ENCODE results near the gene SMG1. TPM values are rescaled to one million over a fixed set of nuclear protein-coding genes. Genes with fewer than 3 reads are reported as not detected.
"Not testable (repeated sequence)": the region's sequence is repeated elsewhere in the genome, so short reads cannot be mapped to it uniquely, and the experiment has no call there.

Gene SMG1
- total RNA-seq, 2 experiments from 2014 or later = 123 to 127 TPM

- Mint-ChIP-seq H3K36me3 (ENCODE audit: low read depth) (peaks cover 84% of the 10 kb centered on the region), H3K27ac (peak overlapping the region; percentile 55), H3K9me3 (ENCODE audit: insufficient read depth) (no peaks in the 10 kb centered on the region)
Observed at GRCh38 chr16:18792836-18793433, 133.3 kb downstream of the SMG1 start.

DNA sequence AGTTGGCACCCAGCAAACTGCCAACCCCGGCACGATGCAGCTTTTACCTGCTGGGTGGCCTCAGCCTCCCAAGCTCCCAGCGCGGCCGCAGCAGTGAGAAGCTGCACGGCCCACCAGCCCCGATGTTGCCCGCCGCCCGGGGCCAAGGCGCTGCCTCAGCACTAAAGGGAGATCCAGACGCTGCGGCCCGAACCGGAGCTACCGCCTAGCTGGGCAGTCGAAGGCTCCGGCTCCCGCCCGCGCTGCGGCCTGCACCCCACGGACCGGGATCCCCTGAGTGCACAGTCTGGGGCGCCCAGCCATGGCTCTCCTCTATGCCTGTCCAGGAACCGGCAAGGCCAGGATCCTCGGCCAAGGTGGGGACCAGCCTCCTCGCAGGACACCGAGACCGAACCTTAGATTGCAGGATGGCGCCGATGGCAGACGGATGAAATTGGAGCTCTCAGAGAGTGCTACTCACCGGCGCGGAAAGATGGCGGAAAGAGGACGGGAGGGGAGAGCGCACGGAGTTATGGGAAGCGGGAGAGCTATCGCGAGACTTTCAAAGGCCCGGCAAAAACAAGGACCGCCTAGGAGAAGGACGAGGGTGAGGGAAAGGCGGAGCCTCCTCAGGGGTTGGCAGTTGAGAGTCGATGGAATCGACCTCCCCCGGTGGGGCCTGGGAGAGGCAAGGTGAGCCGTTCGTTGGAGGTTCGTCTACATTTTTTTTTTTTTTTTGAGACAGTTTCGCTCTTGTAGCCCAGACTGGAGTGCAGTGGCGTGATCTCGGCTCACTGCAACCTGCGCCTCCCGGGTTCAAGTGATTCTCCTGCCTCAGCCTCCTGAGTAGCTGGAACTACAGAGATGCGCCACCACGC, 136.1 kb downstream of the SMG1 start, which contains the start of gene RPS15A:
Gene RPS15A, minus strand, starts transcription at position 485 of the 857 bp plus-strand sequence. CDS start 1,221 bp downstream, outside the sequence.
- H3K27me3 Mint-ChIP-seq (ENCODE audit: low read depth) = no peaks in the 10 kb centered on the region
- H3K4me3 Mint-ChIP-seq = peak within 1 kb of the TSS; percentile 95
- DNase-seq (peak; percentile 97), ATAC-seq (peak; percentile 94)
- H3K36me3 Mint-ChIP-seq (ENCODE audit: low read depth) = peaks cover 86% of the 10 kb centered on the region
- peaks cover 68% of the 10 kb centered on the region for H3K4me1 Mint-ChIP-seq (ENCODE audit: low read depth)
- no peaks in the 10 kb centered on the region for H3K9me3 Mint-ChIP-seq (ENCODE audit: insufficient read depth)
- H3K27ac Mint-ChIP-seq = peak within 1 kb of the TSS; percentile 92
- ChIA-PET CTCF (interaction anchor here (0.7 to 9.1 kb wide), 3 partner anchors 13 to 22 kb away, joined by 3 to 142 read pairs (median 6); partner anchors contain the start of gene ARL6IP1), POLR2A (interaction anchor here (0.6 to 9.5 kb wide), 10 partner anchors 10 to 1777 kb away, joined by 3 to 189 read pairs (median 4); partner anchors contain the start of genes ARL6IP1 and COQ7)

More at GRCh38 chr16:18792836-18793433, 133.3 kb downstream of the SMG1 start:
- DNase-seq (no peak), ATAC-seq (no peak)
- Mint-ChIP-seq H3K4me3 (no peak overlapping the region), H3K4me1 (ENCODE audit: low read depth) (peaks cover 54% of the 10 kb centered on the region), H3K27me3 (ENCODE audit: low read depth) (no peaks in the 10 kb centered on the region)
- ChIA-PET POLR2A (interaction anchor here (1.5 to 9.5 kb wide), 2 partner anchors 7 to 10 kb away, joined by 5 to 189 read pairs; partner anchors contain the start of gene ARL6IP1), CTCF (interaction anchor here (9.1 kb wide), 1 partner anchor 10 kb away, joined by 142 read pairs; the partner anchor contains the start of gene ARL6IP1)

GRCh38 chr16:18789515-18789849, 136.7 kb downstream of the SMG1 start:
- ChIA-PET POLR2A (interaction anchor here (0.6 to 9.5 kb wide), 6 partner anchors 10 to 278 kb away, joined by 3 to 189 read pairs (median 6); partner anchors contain the start of genes ARL6IP1 and COQ7), CTCF (interaction anchor here (1.5 to 9.1 kb wide), 2 partner anchors 13 to 22 kb away, joined by 6 to 142 read pairs; partner anchors contain the start of gene ARL6IP1)
- Mint-ChIP-seq H3K4me3 (peak overlapping the region; percentile 95), H3K4me1 (ENCODE audit: low read depth) (peaks cover 74% of the 10 kb centered on the region), H3K27ac (peak overlapping the region; percentile 92), H3K27me3 (ENCODE audit: low read depth) (no peaks in the 10 kb centered on the region), H3K9me3 (ENCODE audit: insufficient read depth) (no peaks in the 10 kb centered on the region), H3K36me3 (ENCODE audit: low read depth) (peaks cover 90% of the 10 kb centered on the region)
- ATAC-seq (no peak), DNase-seq (no peak)

DNA sequence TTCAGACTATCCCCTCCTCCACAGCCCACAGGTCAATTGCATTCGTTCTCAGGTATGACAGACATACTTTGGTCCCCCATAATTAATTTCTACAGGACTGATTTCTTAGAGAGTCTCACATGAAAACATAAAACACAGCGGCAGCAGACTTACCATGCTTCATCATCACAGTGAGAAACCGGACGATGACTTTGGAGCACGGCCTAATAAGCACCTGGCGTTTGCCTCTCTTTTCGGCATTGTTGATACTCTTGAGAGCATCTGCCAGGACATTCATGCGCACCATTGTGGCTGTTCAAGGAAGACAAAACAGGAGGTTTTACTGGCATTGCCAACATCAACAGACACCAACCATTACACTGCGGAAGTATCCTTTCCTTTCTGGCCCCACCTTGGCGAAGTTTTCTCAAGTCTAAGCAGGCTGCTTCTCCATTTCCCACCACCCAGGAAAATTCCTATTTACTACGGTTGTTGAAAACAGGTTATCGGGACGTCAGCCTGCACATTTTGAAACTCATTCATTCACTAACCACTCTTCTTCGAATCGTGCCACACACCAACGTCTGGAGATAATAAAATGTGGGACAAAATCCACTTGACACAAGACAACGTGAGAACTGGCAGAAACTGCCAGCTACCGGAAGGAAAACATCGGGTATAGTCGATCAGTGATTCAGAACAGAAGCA, 137.2 kb downstream of the SMG1 start:
- ATAC-seq (no peak), DNase-seq (no peak)
- CTCF ChIA-PET = interaction anchor here (1.5 to 9.1 kb wide), 2 partner anchors 14 to 21 kb away, joined by 6 to 142 read pairs; partner anchors contain the start of gene ARL6IP1
- peaks cover 88% of the 10 kb centered on the region for H3K36me3 Mint-ChIP-seq (ENCODE audit: low read depth)
- peak overlapping the region; percentile 92 for H3K27ac Mint-ChIP-seq
- H3K27me3 Mint-ChIP-seq (ENCODE audit: low read depth) = no peaks in the 10 kb centered on the region
- POLR2A ChIA-PET = interaction anchor here (0.6 to 9.5 kb wide), 8 partner anchors 11 to 278 kb away, joined by 3 to 189 read pairs (median 4); partner anchors contain the start of genes ARL6IP1 and COQ7
- no peaks in the 10 kb centered on the region for H3K9me3 Mint-ChIP-seq (ENCODE audit: insufficient read depth)
- peak overlapping the region; percentile 95 for H3K4me3 Mint-ChIP-seq
- peaks cover 73% of the 10 kb centered on the region for H3K4me1 Mint-ChIP-seq (ENCODE audit: low read depth)

GRCh38 chr16:18784917-18785623, 141.1 kb downstream of the SMG1 start:
- DNase-seq (no peak), ATAC-seq (no peak)
- POLR2A ChIA-PET = interaction anchor here (0.8 to 9.5 kb wide), 2 partner anchors 15 to 69 kb away, joined by 4 to 189 read pairs; partner anchors contain the start of gene ARL6IP1

DNA sequence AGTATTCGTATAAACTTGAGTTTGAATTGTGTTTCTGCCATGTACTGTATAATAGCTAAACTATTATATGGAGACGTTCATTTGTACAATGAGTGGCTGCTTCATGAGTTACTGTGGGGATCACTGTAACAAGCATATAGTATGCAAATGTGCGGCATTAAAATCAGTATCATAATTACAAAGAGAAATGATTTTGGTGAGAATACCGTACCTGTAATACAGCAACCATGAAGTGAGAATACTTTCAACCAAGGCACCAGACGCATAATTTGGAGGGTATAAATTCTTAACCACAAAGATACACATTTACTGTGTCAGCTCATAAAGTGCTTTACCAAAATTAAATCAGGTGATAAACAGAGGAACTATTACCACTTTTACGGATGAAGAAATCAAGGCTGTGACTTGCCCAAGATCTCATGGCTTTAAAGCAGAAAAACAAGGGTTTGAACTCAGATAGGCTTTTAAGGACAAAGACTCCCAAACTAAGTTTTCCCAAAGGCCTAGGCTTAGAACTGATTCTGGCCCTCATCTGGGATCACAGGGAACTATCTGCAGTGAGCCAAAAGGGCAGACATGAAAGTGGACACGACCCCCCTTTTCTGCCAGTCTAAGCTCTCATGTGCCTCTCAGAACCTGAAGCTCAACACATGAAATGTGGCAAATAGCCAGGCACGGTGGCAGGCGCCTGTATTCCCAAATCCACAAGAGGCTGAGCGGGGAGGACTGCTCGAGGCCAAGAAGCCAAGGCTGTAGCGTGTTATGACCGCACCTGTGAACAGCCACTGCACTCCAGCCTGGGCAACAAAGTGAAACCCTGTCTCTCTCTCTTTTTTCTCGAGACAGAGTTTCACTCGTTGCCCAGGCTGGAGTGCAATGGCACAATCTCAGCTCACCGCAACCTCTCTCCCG, 142.5 kb downstream of the SMG1 start:
- no peak for DNase-seq
- no peaks in the 10 kb centered on the region for H3K9me3 Mint-ChIP-seq (ENCODE audit: insufficient read depth)
- H3K27ac Mint-ChIP-seq = no peak overlapping the region
- POLR2A ChIA-PET = interaction anchor here (0.8 to 9.5 kb wide), 5 partner anchors 9 to 18 kb away, joined by 3 to 189 read pairs (median 5); partner anchors contain the start of gene ARL6IP1
- H3K36me3 Mint-ChIP-seq (ENCODE audit: low read depth) = peaks cover 59% of the 10 kb centered on the region
- H3K4me1 Mint-ChIP-seq (ENCODE audit: low read depth) = peaks cover 56% of the 10 kb centered on the region
- ATAC-seq = no peak
- no peaks in the 10 kb centered on the region for H3K27me3 Mint-ChIP-seq (ENCODE audit: low read depth)
- CTCF ChIA-PET = interaction anchor here (1.5 to 1.7 kb wide), 2 partner anchors 18 to 63 kb away, joined by 4 to 5 read pairs; partner anchors contain the start of gene ARL6IP1
- H3K4me3 Mint-ChIP-seq = no peak overlapping the region

More at GRCh38 chr16:18784917-18785623, 141.1 kb downstream of the SMG1 start:
- Mint-ChIP-seq H3K27me3 (ENCODE audit: low read depth) (no peaks in the 10 kb centered on the region), H3K36me3 (ENCODE audit: low read depth) (peaks cover 71% of the 10 kb centered on the region), H3K4me3 (peak overlapping the region; percentile 20), H3K9me3 (ENCODE audit: insufficient read depth) (no peaks in the 10 kb centered on the region), H3K27ac (peak overlapping the region; percentile 39), H3K4me1 (ENCODE audit: low read depth) (peaks cover 62% of the 10 kb centered on the region)
- CTCF ChIA-PET = interaction anchor here (1.7 to 9.1 kb wide), 2 partner anchors 18 to 62 kb away, joined by 4 to 142 read pairs; partner anchors contain the start of gene ARL6IP1

- DNase-seq = no peak
- peak; percentile 22 for ATAC-seq
- ChIA-PET CTCF (interaction anchor here (1.5 kb wide), 1 partner anchor 18 kb away, joined by 5 read pairs; the partner anchor contains the start of gene ARL6IP1), POLR2A (interaction anchor here (0.8 to 1.2 kb wide), 4 partner anchors 9 to 19 kb away, joined by 3 to 5 read pairs (median 4); partner anchors contain the start of gene ARL6IP1)
- Mint-ChIP-seq H3K27me3 (ENCODE audit: low read depth) (no peaks in the 10 kb centered on the region), H3K4me3 (no peak overlapping the region), H3K36me3 (ENCODE audit: low read depth) (peaks cover 51% of the 10 kb centered on the region), H3K27ac (peak overlapping the region; percentile 58), H3K4me1 (ENCODE audit: low read depth) (peaks cover 48% of the 10 kb centered on the region), H3K9me3 (ENCODE audit: insufficient read depth) (no peaks in the 10 kb centered on the region)
Observed at GRCh38 chr16:18782697-18783429, 143.3 kb downstream of the SMG1 start.

DNA sequence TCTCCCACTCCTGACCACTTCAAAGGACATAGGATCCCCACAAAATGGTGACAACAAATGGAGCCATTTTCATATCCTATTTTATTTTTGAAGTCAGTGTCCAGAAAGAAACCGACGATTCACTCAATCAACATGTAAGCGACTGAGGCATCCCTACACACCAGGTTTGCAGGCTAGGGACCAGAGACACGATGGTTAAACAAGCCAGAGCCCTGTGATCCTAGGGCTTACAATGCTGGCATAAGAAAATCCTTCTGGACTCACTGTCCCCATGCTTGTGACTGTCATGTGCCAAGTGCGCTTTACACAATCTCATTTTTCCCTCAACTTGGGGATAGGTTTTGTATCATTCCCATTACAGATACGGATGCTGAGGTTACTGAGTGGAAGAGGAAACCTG, 145.0 kb downstream of the SMG1 start:
- H3K27ac Mint-ChIP-seq; ATAC-seq; H3K9me3 Mint-ChIP-seq (ENCODE audit: insufficient read depth); CTCF ChIA-PET; DNase-seq; POLR2A ChIA-PET; H3K4me3 Mint-ChIP-seq; H3K27me3 Mint-ChIP-seq (ENCODE audit: low read depth): not testable (repeated sequence)
- H3K36me3 Mint-ChIP-seq (ENCODE audit: low read depth) = peaks cover 39% of the 10 kb centered on the region
- peaks cover 33% of the 10 kb centered on the region for H3K4me1 Mint-ChIP-seq (ENCODE audit: low read depth)

DNA sequence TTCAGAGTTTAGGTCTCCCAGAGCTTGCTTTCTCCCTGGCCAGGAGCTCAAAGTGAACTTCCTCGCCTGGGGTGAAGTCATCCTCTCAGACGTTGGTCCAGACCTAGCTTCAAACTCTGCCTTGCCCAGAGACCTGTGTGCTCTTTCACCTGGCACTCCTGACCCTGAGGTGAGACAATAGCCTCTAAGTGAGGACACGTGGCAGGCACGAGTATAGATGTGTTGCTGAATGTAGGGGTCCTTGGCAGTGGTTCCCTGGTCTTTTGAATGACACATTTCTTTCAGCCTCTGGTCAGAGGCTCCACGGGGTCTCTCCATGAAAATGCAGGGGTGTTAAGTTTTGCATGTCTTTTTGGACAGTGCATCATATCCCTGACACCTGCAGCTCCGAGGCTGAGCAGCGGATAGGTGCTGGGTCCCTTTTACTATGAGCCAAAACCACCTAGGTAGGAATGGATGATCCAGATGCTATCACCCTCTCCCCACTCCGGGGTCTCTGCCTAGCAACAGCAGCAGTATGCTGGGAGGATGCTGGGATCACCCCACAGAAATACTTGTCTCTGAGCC, 145.7 kb downstream of the SMG1 start:
- CTCF ChIA-PET; DNase-seq; H3K27ac Mint-ChIP-seq; POLR2A ChIA-PET; ATAC-seq; H3K4me3 Mint-ChIP-seq; H3K9me3 Mint-ChIP-seq (ENCODE audit: insufficient read depth); H3K27me3 Mint-ChIP-seq (ENCODE audit: low read depth): not testable (repeated sequence)
- Mint-ChIP-seq H3K36me3 (ENCODE audit: low read depth) (peaks cover 33% of the 10 kb centered on the region), H3K4me1 (ENCODE audit: low read depth) (peaks cover 26% of the 10 kb centered on the region)
